GM12872 (cell line): ENCODE results near the gene FOSL2.

ENCODE experiments used
- TF ChIP-seq, protein P1 (sequence below): IDR thresholded peaks from 3 replicates; pipeline ENCODE4 v1.5.1; 2011; ENCODE audit warnings: low read depth, mild to moderate bottlenecking, low read length, moderate library complexity; ENCODE audit not compliant: insufficient read depth

Gene FOSL2

DNA sequence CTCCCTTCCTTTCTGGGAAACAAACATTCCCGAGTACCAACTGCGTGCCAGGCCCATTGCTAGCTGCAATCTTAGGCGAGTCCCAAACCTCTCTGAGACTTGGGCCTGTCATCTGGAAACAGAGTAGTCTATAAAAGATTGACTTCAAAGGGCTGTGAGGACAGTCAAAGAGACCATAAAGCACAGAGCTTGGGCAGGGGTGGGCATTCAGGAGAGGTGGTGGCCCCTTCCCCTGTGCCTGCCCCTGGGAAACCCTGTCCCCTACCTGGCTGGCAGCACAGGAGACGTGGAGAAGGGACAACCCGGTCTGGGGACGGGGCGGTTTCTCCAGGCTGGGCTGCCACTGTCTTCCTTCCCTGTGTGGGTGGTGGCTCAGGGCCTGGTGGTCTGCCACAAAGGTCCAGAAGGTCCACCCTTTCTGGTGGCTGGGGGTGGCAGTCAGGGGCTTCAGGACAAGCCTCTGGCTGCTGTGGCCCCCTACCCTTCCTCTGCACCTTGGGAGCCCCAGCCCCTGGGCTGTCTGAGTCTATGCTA lies 33.9 kb upstream of the FOSL2 start:
- TF ChIP-seq, protein P1, sequence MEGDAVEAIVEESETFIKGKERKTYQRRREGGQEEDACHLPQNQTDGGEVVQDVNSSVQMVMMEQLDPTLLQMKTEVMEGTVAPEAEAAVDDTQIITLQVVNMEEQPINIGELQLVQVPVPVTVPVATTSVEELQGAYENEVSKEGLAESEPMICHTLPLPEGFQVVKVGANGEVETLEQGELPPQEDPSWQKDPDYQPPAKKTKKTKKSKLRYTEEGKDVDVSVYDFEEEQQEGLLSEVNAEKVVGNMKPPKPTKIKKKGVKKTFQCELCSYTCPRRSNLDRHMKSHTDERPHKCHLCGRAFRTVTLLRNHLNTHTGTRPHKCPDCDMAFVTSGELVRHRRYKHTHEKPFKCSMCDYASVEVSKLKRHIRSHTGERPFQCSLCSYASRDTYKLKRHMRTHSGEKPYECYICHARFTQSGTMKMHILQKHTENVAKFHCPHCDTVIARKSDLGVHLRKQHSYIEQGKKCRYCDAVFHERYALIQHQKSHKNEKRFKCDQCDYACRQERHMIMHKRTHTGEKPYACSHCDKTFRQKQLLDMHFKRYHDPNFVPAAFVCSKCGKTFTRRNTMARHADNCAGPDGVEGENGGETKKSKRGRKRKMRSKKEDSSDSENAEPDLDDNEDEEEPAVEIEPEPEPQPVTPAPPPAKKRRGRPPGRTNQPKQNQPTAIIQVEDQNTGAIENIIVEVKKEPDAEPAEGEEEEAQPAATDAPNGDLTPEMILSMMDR: no peak

DNA sequence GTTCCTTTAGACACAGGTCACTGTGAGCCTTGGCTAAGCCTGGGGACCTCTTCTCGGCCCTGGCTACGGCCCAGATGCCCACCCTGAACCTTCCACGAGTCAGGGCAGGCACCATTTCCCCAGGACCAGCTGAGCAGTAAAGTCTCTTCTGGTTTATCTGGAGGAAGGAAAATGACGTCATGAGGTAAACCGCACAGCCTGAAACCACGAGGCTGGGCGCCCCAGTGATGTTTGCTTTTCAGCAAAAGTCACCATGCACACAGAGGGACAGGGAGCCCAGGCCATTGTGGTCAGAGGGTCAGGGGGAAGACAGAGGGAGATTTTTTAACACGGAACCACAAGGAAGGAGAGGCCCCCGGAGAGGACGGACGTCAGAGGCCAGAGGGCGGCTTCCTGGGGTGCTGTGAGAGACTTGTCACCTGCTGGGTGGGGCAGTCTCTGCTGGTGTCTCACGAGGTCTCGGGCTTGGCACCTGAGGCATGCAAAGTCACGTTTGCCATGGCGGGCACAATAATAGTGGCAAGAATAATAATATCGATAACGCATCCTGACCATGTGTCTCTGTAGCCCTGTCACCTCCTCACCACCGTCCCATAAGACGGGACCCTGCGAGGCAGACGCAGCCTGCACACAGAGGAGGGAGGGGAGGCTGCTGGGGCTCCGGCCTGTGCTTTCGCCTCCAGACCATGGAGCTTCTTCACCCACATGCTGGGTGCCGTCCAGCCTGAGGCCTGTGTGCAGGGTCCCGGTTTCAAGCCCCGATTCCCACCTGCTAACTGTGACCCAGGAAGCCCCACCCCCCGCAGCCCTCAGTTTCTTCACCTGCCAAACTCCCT lies 33.2 kb upstream of the FOSL2 start:
- TF ChIP-seq, protein P1: no peak

DNA sequence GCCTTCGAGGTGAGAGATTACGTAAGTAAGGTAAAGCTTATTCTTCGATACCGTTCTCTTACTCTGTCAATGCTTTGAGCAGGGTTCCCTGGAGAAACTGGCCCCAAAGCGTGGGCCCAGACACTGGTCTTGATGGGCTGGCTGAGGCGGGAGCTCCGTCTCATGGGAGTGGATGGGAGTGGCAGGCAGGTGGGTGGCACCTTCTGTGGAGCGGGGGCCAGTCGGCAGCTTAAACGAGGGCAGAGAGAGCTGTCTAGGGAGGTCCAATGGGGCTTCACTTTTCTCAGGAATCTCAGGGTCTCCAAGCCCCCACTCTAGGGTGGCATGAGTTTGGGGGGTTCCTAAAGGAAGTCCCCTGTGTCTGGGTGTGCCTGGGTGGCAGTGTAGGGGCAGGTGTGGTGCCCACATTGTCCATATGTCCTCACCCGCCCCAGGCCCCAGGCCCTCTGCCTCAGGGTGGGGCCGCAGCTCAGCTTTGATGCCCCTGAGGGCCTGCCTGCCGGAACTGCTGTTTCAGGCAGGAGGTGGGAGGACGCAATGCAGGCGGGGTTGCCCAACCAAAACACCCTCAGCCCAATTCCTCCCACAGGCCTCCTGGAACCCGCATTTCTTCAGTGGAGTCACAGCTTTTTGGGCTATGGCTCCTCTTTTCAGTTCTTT lies 32.5 kb upstream of the FOSL2 start:
- TF ChIP-seq, protein P1: no peak

DNA sequence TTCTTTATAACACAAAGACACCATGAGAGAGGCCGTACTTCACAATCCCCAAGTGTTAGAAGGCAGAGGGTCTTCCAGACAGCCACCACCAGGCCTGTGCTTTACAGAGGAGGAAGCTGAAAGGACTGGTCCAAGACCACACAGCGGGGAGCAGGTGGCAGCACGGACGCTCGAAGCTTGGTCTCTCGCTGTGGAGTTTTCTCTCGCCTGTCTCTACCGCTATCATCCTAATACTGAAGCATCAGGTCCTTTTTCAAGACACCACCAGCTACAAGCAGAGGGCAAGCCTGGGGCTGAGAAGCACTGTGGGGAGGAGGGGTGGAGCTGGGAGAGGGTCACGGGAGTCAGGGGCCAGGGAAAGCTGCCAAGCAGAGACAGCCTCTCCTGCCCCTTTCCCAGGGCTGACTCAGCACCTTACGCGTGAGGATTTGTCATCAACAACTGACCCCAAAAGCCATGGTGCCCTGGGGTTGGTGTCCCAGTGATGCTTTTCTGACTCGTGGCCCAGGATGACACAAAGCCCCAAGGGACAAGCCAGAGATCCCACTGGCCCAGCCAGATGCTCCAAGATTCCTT lies 31.9 kb upstream of the FOSL2 start:
- TF ChIP-seq, protein P1: no peak

DNA sequence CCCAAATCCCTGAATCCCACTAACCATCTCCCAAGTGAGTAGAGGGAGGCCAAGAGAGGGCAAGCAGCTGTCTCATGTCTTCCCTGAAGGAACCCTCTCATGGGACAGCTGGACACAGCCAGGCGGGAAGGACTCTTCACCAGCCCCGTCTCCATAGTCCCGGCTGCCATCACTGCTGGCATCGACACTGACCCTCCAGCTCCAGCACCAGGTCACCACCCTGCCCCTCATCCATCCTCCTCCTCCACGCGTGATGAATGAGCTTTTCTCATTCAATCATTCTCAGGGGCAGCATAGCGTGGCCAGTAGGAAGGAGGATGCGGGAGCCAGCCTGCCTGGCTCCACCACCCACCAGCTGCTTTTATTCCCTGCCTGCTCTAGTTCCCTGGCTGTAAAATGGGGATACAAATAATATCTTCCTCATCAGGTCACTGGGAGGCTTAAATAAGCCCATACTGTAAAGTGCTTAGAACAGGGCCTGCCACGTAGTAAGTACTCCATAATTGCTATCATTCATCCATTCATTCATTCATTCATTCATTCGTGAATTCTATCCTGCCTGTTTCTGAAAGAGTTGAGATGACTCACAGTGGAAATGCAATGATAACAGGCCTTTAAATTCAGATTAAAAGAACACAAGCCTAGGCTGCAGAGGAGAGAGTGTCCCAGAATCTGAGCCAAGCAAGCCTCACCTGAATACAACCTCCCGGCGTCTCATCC lies 30.5 kb upstream of the FOSL2 start:
- TF ChIP-seq, protein P1: no peak

DNA sequence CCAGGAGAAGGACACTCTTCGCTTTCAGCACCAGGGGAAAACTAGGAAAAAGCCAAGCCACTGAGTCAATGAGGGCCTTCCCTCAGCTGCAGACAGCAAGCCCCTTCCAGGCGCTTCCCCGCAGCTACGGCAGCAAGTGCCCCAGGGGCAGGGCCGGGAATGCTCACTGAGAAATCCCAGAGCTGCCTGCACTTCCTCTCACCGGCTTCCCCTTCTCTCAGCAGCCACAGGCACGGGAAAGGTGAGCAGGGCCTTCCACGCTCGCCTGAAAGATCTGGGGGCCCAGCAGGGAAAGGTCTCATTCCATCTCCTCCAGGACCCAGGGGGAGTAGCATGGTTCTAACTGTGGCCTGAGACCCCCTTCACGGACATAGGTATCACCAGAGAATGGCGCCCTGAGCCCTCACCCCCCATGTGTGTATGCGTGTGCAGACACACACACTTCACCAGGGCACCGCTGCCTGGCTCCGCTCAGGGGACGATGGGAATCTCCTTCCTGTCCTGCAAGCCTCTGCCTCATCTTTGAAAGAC lies 29.6 kb upstream of the FOSL2 start:
- TF ChIP-seq, protein P1: no peak
